GM21515 (cell line): ENCODE data around the gene ARRDC3.
"Not testable (repeated sequence)": the region's sequence is repeated elsewhere in the genome, so short reads cannot be mapped to it uniquely, and the experiment has no call there.

Experiments
- ATAC-seq: cut with Tn5 transposase; IDR thresholded peaks from one replicate; pipeline ENCODE4 v1.9.1; 2021; ENCODE audit not compliant: unreplicated experiment

Gene ARRDC3

DNA sequence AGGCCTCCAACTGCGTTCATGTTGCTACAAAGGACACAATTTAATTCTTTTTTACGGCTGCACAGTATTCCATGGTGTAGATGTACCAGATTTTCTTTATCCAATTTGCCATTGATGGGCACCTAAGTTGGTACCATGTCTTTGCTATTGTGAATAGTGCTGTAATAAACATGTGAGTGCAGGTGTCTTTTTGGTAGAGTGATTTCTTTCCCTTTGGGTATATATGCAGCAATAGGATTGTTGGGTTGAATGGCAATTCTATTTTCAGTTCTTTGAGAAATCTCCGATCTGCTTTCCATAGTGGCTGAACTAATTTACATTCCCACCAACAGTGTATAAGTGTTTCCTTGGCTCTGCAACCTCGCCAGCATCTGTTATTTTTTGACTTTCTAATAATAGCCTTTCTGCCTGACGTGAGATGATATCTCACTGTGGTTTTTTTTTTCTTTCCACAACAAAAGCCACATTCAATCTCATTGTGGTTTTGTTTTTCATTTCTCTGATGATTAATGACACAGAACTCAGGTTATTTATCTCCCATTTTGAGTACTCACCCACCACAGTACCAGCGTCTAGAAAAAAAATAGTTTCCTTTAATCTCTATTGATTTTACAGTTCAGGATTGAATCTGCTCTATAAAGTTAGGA is 21.9 kb downstream of the ARRDC3 start:
- peak; percentile 76 for ATAC-seq

DNA sequence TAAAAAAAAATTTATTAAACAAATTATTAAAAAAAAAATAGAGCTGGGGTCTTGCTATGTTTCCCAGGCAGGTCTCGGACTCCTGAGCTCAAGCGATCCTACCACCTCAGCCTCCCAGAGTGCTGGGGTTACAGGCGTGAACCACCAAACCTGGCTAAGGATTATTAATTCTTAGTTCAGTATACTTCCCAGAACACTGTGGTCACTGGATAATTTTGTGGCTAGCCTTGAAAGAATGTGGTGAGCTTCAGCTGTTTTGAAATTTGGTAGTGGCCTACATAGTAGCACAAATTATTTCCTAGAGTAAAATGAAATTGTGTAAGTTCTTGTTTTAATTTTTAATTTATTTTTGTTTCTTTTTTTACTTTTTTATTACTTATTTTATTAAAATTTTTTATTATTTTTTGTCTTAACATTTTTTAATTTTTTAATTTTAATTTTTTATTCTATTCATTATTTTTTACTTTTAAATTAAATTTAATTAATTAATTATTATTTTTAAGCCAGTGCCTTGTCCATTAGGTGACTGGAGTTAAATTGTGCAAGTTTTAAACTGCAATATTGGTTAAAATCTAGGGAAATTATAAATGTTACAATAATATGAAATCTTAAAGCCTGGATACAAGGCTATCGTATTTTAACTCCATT is 23.0 kb downstream of the ARRDC3 start:
- ATAC-seq = no peak

GRCh38 chr5:91357806-91358205 is 25.3 kb downstream of the ARRDC3 start:
- ATAC-seq = no peak

DNA sequence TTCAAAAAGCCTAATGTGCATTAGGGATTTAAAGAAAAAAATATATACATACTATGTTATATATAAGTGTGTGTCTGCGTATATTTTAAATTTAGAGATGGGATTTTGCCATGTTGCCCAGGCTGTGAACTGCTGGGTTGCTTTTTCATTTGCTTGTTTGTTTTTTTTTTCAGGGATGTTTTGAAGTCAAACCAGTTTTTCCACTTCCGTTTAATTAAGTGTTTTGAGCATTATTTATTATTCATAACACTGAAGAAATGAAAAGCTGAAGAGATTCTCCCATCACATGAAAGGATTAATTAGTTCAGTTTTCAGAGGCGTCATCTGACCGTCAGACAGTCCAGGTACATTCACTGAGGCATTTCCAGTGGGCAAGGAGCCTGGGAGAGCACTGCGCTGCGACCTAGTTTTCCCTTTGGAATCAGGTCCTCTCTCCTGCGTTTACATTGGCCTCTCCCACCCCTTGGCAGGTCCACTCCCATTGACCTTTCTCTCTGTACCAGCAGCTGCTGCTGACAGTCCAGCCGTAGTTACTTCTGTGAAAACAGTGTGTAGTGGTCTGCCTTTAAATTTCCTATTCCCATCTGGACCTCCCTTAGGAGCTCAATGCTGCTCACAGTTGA is 26.0 kb downstream of the ARRDC3 start:
- no peak for ATAC-seq

DNA sequence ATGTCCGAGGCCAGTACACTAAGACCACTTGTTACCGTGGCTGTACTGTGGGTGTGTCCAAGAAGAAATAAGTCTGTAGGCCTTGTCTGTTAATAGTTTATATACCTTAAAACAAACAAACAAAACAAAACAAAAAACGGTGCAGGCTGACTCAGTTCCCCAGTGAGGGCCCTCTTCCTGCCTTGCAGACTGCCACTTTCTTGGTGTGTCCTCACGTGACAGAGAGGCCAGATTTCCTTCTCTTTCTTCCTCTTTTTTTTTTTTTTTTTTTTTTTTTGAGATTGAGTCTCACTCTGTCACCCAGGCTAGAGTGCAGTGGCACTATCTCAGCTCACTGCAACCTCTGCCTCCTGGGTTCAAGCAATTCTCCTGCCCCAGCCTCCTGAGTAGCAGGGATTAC is 28.2 kb downstream of the ARRDC3 start:
- peak; percentile 51 for ATAC-seq

DNA sequence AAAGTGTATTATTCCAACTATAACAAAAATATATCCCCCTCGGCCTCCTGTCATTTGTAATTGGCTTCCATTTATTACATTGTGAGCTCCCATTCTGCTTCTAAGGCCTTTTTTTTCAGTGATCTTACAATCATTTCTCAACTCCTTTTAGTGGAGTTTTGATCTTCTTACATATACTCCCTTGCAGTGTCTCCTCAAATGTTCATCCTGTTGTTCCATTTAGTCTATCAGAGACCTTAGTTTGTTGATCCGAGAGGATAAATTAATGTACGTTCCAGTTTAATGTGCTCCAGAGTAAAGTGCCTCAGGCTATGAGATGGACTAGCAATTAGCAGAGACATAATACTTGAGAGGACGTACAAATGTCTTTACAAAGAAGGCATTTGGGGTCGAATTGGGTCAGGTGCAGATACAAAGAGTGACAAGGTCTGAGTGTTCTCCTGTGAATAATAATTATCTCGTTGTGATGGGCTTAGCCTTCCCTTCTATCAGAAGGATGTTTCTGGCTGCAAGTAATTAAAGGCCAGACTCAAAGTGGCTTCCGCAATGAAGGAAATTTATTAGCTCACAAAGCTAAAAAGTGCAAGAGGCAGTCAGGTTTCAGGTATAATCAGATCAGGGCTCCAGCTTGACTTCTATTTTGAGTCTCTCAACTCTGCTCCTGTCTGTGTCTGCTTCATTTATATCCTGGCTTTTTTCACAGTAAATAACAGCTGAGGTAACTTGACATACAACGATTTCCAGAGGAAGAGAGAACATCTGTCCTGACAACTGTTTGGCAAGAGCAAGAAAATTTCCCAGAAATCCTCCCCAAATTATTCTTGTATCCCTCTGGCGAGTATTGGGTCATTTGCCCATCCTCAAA is 30.1 kb downstream of the ARRDC3 start:
- no peak for ATAC-seq

DNA sequence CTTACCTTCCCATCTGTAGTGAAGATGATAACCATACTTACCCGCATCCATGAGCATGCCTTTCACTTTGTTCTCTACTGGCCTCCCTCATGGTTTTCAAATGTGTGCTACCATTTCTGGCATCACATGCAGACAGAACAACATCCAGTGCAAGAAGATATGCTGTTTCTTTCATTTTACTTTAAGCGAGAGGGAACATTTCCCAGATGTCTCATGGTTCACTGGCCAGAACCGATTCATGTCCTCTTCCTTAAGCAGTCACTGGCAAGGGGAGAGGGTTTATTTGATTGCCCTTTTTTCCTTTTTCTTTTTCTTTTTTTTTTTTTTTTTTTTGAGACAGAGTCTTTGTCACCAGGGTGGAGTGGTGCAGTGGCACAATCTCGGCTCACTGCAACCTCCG is 37.7 kb downstream of the ARRDC3 start:
- no peak for ATAC-seq

DNA sequence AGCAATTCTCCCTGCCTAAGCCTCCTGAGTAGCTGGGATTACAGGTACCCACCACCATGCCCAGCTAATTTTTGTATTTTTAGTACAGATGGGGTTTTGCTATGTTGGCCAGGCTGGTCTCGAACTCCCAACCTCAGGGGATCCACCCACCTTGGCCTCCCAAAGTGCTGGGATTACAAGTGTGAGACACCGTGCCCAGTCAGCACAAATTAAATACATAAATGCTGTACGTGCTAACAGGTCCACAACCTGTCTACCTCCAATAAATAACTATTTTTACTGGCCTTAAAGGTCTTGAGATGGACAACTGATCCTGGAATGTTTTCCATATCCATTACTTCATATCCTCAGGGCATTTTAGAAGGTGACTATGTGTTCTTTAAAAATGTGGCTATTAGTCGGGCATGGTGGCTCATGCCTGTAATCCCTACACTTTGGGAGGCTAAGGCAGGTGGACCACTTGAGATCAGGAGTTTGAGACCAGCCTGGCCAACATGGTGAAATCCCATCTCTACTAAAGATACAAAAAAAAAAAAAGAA is 38.4 kb downstream of the ARRDC3 start:
- ATAC-seq = not testable (repeated sequence)

DNA sequence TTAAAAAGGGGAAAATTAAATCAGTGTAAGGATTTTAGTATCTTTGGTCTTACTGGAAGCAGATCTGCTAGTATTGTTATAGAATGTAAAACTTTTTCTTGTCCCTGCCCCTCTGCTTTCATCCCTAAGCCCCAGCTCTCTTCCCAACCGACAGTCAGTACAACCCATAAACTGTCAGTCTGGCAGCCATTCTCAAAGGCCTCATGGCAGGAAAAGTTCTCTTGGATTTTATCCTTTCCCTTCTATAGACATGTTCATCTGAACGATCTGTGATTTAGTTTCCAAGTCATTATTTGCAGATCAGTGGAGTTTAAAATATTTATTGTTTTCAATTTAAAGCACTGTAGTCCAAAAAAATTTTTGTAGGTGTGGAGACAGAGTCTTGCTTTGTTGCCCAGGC is 39.2 kb downstream of the ARRDC3 start:
- ATAC-seq = no peak

DNA sequence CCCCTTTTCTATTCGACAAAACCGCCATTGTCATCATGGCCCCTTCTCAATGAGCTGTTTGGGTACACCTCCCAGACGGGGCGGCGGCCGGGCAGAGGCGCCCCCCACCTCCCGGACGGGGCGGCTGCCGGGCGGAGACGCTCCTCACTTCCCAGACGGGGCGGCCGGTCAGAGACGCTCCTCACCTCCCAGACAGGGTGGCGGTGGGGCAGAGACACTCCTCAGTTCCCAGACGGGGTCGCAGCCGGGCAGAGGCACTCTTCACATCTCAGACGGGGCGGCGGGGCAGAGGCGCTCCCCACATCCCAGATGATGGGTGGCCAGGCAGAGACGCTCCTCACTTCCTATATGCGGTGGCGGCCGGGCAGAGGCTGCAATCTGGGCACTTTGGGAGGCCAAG is 40.2 kb downstream of the ARRDC3 start:
- ATAC-seq = not testable (repeated sequence)

DNA sequence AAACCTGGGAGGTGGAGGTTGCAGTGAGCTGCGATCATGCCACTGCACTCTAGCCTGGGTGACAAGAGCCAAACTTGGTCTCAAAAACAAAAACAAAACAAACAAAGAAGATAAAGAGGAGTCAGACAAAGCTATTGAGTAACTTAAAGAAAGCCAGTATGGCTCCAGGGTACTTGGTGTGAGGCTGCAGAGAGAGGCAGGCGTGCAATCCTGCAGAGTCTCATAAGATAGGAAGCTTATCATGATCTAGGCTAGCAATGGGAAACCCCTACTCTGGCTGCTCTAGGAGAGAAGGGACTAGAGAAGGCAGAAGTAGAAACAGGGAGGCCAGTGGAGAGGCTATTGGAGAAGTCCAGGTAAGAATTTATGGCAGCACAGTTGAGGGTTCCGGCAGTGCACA is 42.0 kb downstream of the ARRDC3 start:
- ATAC-seq = no peak

DNA sequence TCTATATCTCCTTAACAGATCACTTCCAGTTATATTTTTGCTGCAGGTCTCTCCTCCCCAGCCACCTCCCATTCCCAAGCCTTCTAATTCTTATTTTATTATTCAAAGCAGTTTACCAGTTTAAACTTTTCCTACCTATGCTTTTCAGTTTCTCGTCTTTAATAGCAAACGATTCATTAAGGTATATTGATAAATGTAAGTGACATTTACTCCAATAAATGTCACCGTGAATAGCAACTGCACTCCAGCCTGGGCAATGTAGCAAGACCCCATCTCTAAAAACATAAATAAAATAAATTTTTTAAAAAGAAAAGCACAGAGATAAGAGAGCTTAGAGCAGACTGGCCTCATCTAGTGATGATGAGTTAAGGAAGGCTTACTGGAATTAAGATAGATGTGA is 42.6 kb downstream of the ARRDC3 start:
- no peak for ATAC-seq

- ATAC-seq = no peak
These were observed 43.9 kb downstream of the ARRDC3 start for GRCh38 chr5:91339063-91339705.

GRCh38 chr5:91332267-91333045 is 50.7 kb downstream of the ARRDC3 start:
- no peak for ATAC-seq

GRCh38 chr5:91331705-91332104 is 51.4 kb downstream of the ARRDC3 start:
- no peak for ATAC-seq

DNA sequence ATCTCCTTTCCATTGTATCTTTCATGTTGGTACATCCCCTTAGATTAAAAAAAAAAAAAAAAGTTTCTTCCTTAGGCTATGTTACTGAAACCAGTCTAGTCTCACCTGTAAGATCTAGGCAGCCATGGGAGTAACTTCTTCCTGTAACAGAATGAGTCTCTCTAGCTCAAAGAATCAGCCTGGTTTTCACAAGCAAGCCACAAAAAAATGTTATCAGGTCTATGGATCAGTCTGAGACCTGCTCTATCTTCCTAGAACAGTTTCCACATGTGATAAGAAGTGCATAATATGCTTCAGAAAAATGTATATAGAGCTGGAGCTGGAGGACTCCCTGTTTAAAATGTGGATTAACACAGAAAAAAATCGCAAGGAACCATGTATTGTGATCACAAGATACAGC is 53.8 kb downstream of the ARRDC3 start:
- ATAC-seq = no peak

DNA sequence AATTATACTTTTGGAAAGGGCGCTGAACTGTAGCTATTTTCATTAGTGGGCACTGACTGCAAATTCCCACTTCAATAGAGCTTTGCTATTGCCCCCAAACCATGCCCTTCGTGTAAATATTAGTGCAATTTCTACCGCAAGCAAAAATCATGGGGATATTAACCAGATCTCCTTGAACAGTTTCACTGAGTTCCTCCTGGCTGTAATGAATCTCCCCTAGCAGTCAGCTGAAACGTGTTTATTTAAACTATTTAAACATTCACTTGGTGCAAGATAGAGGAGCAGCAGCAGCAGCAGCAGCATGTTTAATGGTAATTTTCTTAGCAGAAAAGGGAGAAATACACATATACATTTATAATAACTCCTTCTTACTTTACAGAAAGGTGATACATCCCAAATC is 54.4 kb downstream of the ARRDC3 start:
- ATAC-seq = no peak

DNA sequence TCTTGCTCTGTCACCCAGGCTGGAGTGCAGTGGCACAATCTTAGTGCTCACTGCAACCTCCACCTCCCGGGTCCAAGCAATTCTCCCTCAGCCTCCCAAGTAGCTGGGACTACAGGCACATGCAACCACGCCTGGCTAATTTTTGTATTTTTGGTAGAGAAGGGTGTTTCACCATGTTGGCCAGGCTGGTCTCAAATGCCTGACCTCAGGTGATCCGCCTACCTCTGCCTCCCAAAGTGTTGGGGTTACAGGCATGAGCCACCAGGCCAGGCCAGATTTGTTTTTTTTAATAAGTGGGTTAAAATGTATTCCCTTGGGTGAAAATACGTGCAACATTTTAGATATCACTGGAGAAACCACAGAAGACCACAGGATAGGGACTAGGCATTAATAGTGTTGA is 60.1 kb downstream of the ARRDC3 start:
- not testable (repeated sequence) for ATAC-seq

DNA sequence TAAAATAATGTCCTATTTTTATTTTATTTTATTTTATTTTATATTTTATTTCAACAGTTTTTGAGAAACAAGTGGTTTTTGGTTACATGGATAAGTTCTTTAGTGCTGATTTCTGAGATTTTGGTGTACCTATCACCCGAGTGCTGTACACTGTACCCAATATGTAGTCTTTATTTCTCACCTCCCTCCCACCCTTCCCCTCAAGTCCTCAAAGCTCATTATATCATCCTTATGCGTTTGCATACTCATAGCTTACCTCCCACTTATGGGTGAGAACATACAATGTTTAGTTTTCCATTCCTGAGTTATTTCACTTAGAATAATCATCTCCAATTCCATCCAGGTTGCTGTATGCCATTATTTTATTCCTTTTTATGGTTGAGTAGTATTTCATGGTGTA is 63.5 kb downstream of the ARRDC3 start:
- ATAC-seq = no peak

DNA sequence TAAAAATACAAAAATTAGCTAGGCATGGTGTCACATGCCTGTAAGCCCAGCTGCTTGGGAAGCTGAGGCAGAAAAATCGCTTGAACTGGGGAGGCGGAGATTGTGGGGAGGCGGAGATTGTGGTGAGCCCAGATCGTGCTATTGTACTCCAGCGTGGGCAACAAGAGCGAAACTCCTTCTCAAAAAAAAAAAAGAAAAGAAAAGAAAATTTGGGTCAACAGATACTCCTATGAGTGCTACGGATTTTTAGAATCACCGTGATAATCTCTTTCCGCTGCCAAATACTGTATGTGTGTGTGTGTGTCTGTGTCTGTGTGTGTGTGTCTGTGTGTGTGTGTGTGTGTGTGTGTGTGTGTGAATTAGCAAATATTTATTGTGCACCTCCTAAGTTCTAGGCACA is 64.4 kb downstream of the ARRDC3 start:
- ATAC-seq = no peak
